Astrocyte of the cerebellum (primary cell): ENCODE measurements around the gene NME9.
A peak's percentile ranks its signal among the peaks of the same experiment; 100 is the strongest.

ENCODE experiments used
- DNase-seq: peaks from one replicate; pipeline ENCODE4 v3.0.0-alpha.2; 2011; ENCODE audit warnings: low read depth
- H3K4me3 ChIP-seq: 2 replicates; pipeline ENCODE4 v1.5.1; 2011; ENCODE audit warnings: mild to moderate bottlenecking, low read depth, low read length, moderate library complexity
- CTCF ChIP-seq: IDR thresholded peaks from 2 replicates; pipeline ENCODE4 v1.5.1; 2012; ENCODE audit warnings: low read length, low read depth, moderate library complexity, mild to moderate bottlenecking; ENCODE audit errors: missing control alignments
- in situ Hi-C: cut with HindIII; loops from 2 replicates; pipeline ENCODE4 v1.10.0; 2017; ENCODE audit warnings: low sequenced_read_pairs

The NME9 gene

GRCh38 chr3:138334608-138335007 is 5.0 kb upstream of the NME9 start:
- in situ Hi-C loops: no loop called here
- no peak overlapping the region for H3K4me3 ChIP-seq
- no peak for TF ChIP-seq CTCF
- DNase-seq: no peak

DNA sequence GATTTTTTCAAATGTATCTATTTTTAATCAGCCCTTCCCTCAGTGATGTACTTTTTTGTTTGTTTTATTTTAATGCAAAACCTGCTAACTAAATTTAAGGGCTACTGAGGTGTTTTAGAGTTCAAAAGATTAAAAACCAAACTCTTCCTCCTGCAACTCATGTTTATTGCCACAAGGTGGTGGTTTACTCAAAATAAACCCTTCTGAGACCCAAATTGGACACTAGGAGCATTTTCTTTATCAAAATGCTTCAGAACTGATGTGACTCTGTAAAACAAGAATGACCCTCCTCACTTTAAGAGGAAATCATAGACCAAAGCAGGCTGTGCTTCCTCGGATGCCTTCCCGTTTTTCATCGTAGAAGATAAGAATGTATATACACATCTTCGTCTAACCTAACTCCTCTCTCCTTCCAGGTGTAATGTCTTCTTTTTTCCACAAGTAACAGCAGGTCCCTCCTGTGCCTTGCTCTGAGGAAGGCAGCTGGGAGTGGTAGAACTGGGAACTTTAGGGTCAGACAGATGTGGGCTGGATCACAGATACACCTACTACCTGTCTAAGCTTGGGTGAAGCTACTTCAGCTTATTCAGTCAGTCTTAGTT is 2.9 kb upstream of the NME9 start:
- in situ Hi-C loops: no loop called here
- no peak for DNase-seq
- no peak overlapping the region for H3K4me3 ChIP-seq
- peak; percentile 56 for TF ChIP-seq CTCF

DNA sequence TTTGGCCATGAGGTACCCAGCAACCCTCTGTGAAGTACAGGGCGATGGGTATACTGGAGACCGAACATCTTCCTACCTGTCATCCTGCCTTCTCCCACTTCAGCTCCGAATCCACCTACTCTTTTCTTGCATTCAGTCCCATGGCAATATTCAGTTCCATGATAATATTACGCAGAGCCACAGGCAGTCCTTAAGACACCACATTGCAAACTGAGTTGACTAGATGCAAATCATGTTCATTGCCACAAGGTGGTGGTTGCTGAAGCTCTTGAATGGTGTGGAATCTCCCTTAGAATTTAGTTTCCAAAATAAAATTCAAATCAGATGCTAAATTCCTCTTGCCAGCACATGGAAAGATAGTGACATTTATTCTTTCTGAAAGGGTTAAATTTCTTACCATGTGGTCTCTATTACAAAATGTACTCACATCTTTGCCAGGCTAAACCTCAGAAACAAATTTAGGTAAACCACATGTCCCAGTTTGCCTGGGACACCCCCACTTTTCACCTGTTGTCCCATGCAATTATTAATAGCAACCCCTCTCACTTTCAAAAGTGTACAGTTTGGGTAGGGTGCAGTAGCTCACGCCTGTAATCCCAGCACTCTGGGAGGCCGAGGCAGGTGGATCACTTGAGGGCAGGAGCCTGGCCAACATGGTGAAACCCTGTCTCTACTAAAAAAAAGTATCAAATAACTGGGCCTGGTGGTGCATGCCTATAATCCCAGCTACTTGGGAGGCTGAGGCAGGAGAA is 1.7 kb upstream of the NME9 start:
- in situ Hi-C loops: no loop called here
- no peak for DNase-seq
- H3K4me3 ChIP-seq: no peak overlapping the region
- TF ChIP-seq CTCF: peak; percentile 39

DNA sequence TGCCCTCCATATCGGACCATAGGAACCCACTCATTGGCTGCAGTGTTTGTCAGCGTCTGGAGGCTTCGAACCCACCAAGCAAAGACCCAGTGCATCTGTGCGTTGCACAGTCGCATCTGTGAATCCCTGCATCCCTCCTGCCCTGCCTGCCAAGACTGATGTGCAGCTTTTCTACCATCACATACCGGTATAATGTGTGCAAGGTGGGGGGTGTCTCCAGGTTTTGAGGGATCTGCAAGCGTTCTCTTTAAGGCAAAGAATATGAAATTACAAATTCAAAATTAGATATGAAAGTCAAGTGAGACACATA is 288 bp upstream of the NME9 start:
- TF ChIP-seq CTCF: no peak
- no peak for DNase-seq
- H3K4me3 ChIP-seq: peak overlapping the region; percentile 68
- in situ Hi-C loops: no loop called here

- no peak overlapping the region for H3K4me3 ChIP-seq
- no peak for TF ChIP-seq CTCF
- no peak for DNase-seq
- in situ Hi-C loops: no loop called here
Measured at GRCh38 chr3:138328341-138328740, 1.3 kb downstream of the NME9 start.

DNA sequence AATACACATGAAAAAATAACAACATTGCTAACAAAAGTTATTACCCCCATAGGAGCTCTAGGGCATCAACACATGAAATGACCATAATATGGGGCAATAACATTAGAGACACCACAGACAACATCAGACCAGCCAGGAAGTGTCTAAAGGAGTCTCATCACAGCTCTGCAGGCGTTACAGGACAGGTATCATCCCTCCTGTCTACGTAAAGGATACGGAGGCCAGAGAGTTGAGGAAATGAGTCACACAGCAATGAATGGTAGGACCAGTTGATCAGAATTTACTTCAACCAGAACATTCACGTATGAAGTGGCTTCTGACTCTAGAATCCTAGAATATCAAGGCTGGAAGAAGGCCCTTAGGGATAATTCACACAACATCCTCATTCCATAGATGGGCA is 1.8 kb downstream of the NME9 start:
- H3K4me3 ChIP-seq: no peak overlapping the region
- no peak for DNase-seq
- in situ Hi-C loops: no loop called here
- no peak for TF ChIP-seq CTCF
